Ovary (tissue), 9 donors: ENCODE data around the gene FOXG1. TPM values are rescaled to one million over a fixed set of nuclear protein-coding genes. Genes with fewer than 3 reads are reported as not detected.

Experiments
- DNase-seq, 5 donors: peaks; one replicate each; pipeline ENCODE4 v3.0.0-alpha.2; 2019 to 2020
- H3K27ac ChIP-seq, 2 donors: fragments of 200-600 bp; one replicate each; pipeline versions ENCODE4 v1.5.1 to v1.8.0; 2019 to 2022
- H3K27me3 ChIP-seq: fragments of 200-600 bp; one replicate; pipeline ENCODE4 v1.8.0; 2022
- H3K36me3 ChIP-seq: fragments of 200-600 bp; sonication (generic); one replicate; pipeline ENCODE4 v1.5.1; 2019
- H3K4me1 ChIP-seq: one replicate; pipeline ENCODE4 v1.8.1; 2013; ENCODE audit warnings: mild to moderate bottlenecking, moderate library complexity; ENCODE audit not compliant: insufficient read depth
- H3K4me3 ChIP-seq: fragments of 200-600 bp; sonication (generic); one replicate; pipeline ENCODE4 v1.5.1; 2017
- H3K9me3 ChIP-seq, 2 donors: fragments of 200-600 bp in 1 of 2; sonication (generic) in 1 of 2; one replicate each; pipeline versions ENCODE4 v1.5.1 to v1.8.1; 2013 to 2019; ENCODE audit warnings: mild to moderate bottlenecking in 1 of 2, moderate library complexity in 1 of 2
- CTCF ChIP-seq, 3 donors: fragments of 450-650 bp in 2 of 3; fragments of 200-600 bp in 1 of 3; IDR thresholded peaks; one replicate each; pipeline versions ENCODE4 v1.5.1 to v1.8.0; 2016 to 2022; ENCODE audit warnings: antibody characterized with exemption in 3 of 3, mild to moderate bottlenecking in 1 of 3
- EP300 ChIP-seq: sonication (generic); formaldehyde crosslinking; IDR thresholded peaks from one replicate; pipeline ENCODE4 v1.6.1; 2017; ENCODE audit warnings: antibody characterized with exemption
- POLR2A ChIP-seq: fragments of 450-650 bp; IDR thresholded peaks from one replicate; pipeline ENCODE4 v1.6.1; 2017; ENCODE audit warnings: antibody characterized with exemption, mild to moderate bottlenecking, moderate library complexity
- WGBS, 3 donors: extraction: QIAGEN DNeasy Blood & Tissue Kit in 1 of 3; methylation state at CpG; one replicate each; pipeline versions ENCODE4 v1.1.5 to v1.1.7; 2013 to 2017; 5-methylcytosine and 5-hydroxymethylcytosine counted together
- intact Hi-C, 4 donors: fragments of 100-400 bp; cut with DNase I; formaldehyde crosslinking; loops; one replicate each; pipeline versions ENCODE4 v1.11.0 to v1.15.1; 2022 to 2023
- polyA plus RNA-seq, 2 donors: library from polyadenylated mRNA; stranded (reverse); fragments of 200-250 nt in 1 of 2; fragments of 350-450 nt in 1 of 2; fragmentation: Illumina TruSeq in 1 of 2; extraction: RNeasy Lipid Tissue Mini Kit (QIAGEN cat#74804) in 1 of 2; gene quantifications; one replicate each; pipeline ENCODE4 v1.2.3, GENCODE V29; 2013 to 2014
- total RNA-seq, 7 donors: library from RNA; depleted of rRNA in 2 of 7; stranded (reverse); fragments of >200 nt in 2 of 7; fragmentation: NEBNext Ultra II Directional in 3 of 7; extraction: Animal tissue kit (Norgen Biotek cat#: 25700) in 3 of 7; gene quantifications; one replicate each; pipeline versions ENCODE4 v1.1.0 to v1.2.4, GENCODE V29; 2016 to 2023
- donor health status: DM: no; HTN: no; CAD: no; lungs with moderate emphysema.
- donor health status: DM: no; HTN: no; CAD: no.
- donor health status: Bipolar disorder and iron deficiency.
- donor health status: DM: yes; HTN: yes; CAD: no.
- donor health status: DM: no; HTN: no; CAD: no.
- donor health status: DM: yes; HTN: yes; CAD: no.

The FOXG1 gene
- total and polyA plus RNA-seq, 9 donors: 0.10 to 1.8 (median 0.17) TPM; not detected in 1

GRCh38 chr14:28807518-28807917 lies 40.9 kb downstream of the FOXG1 start:
- no peak overlapping the region for H3K27ac ChIP-seq
- no peaks in the 10 kb centered on the region for H3K4me1 ChIP-seq
- TF ChIP-seq CTCF (IDR thresholded peaks at IDR 0.05): no peak
- no peak for TF ChIP-seq POLR2A
- no peak for TF ChIP-seq EP300
- no peaks in the 10 kb centered on the region for H3K36me3 ChIP-seq
- no peak overlapping the region for H3K4me3 ChIP-seq
- H3K27me3 ChIP-seq: no peaks in the 10 kb centered on the region
- 90 to 95% (median 92%) methylated on average over 1 of the region's 1 CpG for WGBS, 3 donors
- no peak for DNase-seq
- no peaks in the 10 kb centered on the region for H3K9me3 ChIP-seq
- intact Hi-C loops: no loop called here

DNA sequence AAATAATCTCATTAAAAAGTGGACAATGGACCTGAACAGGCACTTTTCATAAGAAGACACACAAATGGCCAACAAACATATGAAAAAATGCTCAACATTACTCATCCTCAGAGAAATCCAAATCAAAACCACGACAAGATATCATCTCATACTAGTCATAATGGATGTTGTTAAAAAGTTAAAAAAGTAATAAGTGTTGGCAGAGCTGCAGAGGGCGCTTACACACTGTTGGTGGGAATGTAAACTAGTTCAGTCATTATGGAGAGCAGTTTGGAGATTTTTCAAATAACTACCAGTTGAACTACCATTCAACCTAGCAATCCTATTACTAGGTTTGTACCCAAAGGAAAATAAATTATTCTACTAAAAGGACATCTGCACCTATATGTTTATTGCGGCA lies 47.2 kb downstream of the FOXG1 start:
- Histone ChIP-seq H3K36me3 (no peaks in the 10 kb centered on the region), H3K27ac (no peak overlapping the region), H3K4me3 (no peak overlapping the region), H3K27me3 (no peaks in the 10 kb centered on the region), H3K4me1 (no peaks in the 10 kb centered on the region), H3K9me3 (no peaks in the 10 kb centered on the region)
- 79 to 84% (median 82%) methylated on average over 3 of the region's 3 CpGs for WGBS, 3 donors
- intact Hi-C loops: no loop called here
- no peak for TF ChIP-seq POLR2A
- TF ChIP-seq EP300: no peak
- no peak for TF ChIP-seq CTCF (IDR thresholded peaks at IDR 0.05)
- DNase-seq: no peak
